Activated naive CD8-positive, alpha-beta T cell treated with anti-CD3 and anti-CD28 coated beads, Interleukin-2, amount 10 ng/mL, durations not matched to agents 7 days and 5 days (primary cell): ENCODE measurements around the gene WDR89. TPM values are rescaled to one million over a fixed set of nuclear protein-coding genes. Genes with fewer than 3 reads are reported as not detected.

Source experiments
- ATAC-seq: fragments of 150-1000 bp; cut with Tn5 transposase; one replicate; pipeline ENCODE4 v1.10.0; 2021; ENCODE audit warnings: low read depth, moderate library complexity
- POLR2A ChIA-PET: fragments of 350-600 bp; sonication (Branson Sonifier 250); formaldehyde crosslinking; loops from one replicate; lab custom pipeline; 2021; ENCODE audit warnings: antibody characterized with exemption; lab: Charles Lee
- DNase-seq: peaks from one replicate; pipeline ENCODE4 v3.0.0; 2021
- H3K27ac Mint-ChIP-seq: one replicate; pipeline ENCODE4 v1.8.0; 2022; ENCODE audit warnings: mild to moderate bottlenecking, mixed read lengths
- H3K27me3 Mint-ChIP-seq: one replicate; pipeline ENCODE4 v1.8.0; 2022; ENCODE audit warnings: mild to moderate bottlenecking, moderate library complexity, mixed read lengths
- H3K36me3 Mint-ChIP-seq: one replicate; pipeline ENCODE4 v1.8.0; 2021; ENCODE audit warnings: mild to moderate bottlenecking, mixed read lengths
- H3K4me1 Mint-ChIP-seq: one replicate; pipeline ENCODE4 v1.8.0; 2021; ENCODE audit warnings: mixed read lengths
- H3K4me3 Mint-ChIP-seq: one replicate; pipeline ENCODE4 v1.8.0; 2022; ENCODE audit warnings: mild to moderate bottlenecking, moderate library complexity, mixed read lengths
- H3K9me3 Mint-ChIP-seq: one replicate; pipeline ENCODE4 v1.8.0; 2021; ENCODE audit warnings: mixed read lengths
- total RNA-seq, 2 experiments: library from RNA; stranded (reverse); gene quantifications; one replicate each; pipeline ENCODE4 v1.2.3, GENCODE V29; 2021

The WDR89 gene
- total RNA-seq, 2 experiments from 2014 or later: 22.7 to 23.1 TPM

DNA sequence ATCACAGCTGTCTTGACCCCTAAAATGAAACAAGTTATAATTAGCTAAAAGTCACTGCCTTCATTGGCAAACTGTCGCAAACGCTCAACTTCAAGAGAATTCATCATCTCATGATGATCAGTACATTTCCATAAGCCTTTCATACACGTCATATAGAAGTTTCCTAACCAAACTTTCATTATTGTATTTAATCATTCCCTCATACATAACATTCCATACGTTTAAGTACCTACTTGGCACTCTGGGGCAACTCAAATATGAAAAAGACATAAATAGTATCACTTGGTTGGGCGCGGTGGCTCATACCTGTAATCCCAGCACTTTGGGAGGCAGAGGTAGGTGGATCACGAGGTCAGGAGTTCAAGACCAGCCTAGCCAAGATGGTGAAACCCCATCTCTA lies 86.1 kb downstream of the WDR89 start:
- no peak overlapping the region for H3K4me3 Mint-ChIP-seq
- ATAC-seq: no peak
- no peaks in the 10 kb centered on the region for H3K36me3 Mint-ChIP-seq
- POLR2A ChIA-PET: no interaction called here
- H3K4me1 Mint-ChIP-seq: no peaks in the 10 kb centered on the region
- no peaks in the 10 kb centered on the region for H3K27me3 Mint-ChIP-seq
- DNase-seq: no peak
- no peak overlapping the region for H3K27ac Mint-ChIP-seq
- H3K9me3 Mint-ChIP-seq: no peaks in the 10 kb centered on the region

DNA sequence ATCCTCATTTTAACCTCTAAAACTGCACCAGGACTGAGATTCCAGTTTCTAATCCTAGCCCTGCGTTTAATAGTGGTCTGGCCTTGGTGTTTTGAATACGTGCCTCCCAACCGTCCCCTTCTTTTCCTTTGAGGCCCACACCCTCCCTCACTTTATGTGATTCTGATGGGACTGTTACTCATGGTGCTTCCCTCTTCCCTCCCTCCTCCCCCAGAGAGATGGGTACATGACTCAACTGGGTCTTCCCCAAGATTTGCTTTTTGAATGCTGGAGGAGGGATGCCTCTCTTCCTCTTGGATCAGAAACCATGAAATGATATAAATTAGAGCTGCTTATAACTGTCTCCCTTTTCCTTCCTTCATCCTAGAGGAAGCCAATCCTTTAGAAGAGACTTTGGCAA lies 90.3 kb downstream of the WDR89 start:
- POLR2A ChIA-PET: no interaction called here
- peaks cover 2% of the 10 kb centered on the region for H3K4me1 Mint-ChIP-seq

GRCh38 chr14:63547798-63548335 lies 93.8 kb downstream of the WDR89 start:
- H3K4me3 Mint-ChIP-seq: no peak overlapping the region
- no peak overlapping the region for H3K27ac Mint-ChIP-seq
- ATAC-seq (no peak), DNase-seq (no peak)
- H3K27me3 Mint-ChIP-seq: peaks cover 2% of the 10 kb centered on the region
- no peaks in the 10 kb centered on the region for H3K9me3 Mint-ChIP-seq
- H3K4me1 Mint-ChIP-seq: peaks cover 10% of the 10 kb centered on the region
- POLR2A ChIA-PET: no interaction called here
- peaks cover 1% of the 10 kb centered on the region for H3K36me3 Mint-ChIP-seq

More for the DNA sequence above, 90.3 kb downstream of the WDR89 start:
- Mint-ChIP-seq H3K4me3 (no peak overlapping the region), H3K36me3 (no peaks in the 10 kb centered on the region), H3K27me3 (peaks cover 2% of the 10 kb centered on the region), H3K9me3 (no peaks in the 10 kb centered on the region), H3K27ac (no peak overlapping the region)
- DNase-seq (no peak), ATAC-seq (no peak)

Other genes starting within 250 kb of the WDR89 start
- 10 to 100 TPM; 46.5 to 48.4 TPM for gene PPP2R5E, start 98.5 kb downstream of the WDR89 start, total RNA-seq
- 10 to 100 TPM; 14.7 to 15.7 TPM for gene SGPP1, start 86.2 kb upstream of the WDR89 start, total RNA-seq
- gene SYNE2, start 211.1 kb upstream of the WDR89 start, total RNA-seq: 100 to 1,000 TPM; 233 to 245 TPM